Hepatocyte (in vitro differentiated cells): ENCODE measurements around the gene SLC25A45. TPM values are rescaled to one million over a fixed set of nuclear protein-coding genes. Genes with fewer than 3 reads are reported as not detected.

Experiments used
- DNase-seq: peaks from one replicate; pipeline ENCODE4 v3.0.0-alpha.2; 2016; ENCODE audit warnings: low spot score
- H2AFZ ChIP-seq: fragments of 200-600 bp; sonication (generic); 2 replicates; pipeline ENCODE4 v1.6.0; 2016; ENCODE audit warnings: antibody characterized with exemption, mild to moderate bottlenecking
- H3K27ac ChIP-seq: fragments of 200-600 bp; sonication (generic); 2 replicates; pipeline ENCODE4 v1.5.1; 2016; ENCODE audit warnings: mild to moderate bottlenecking
- H3K27me3 ChIP-seq: fragments of 200-600 bp; sonication (generic); 2 replicates; pipeline ENCODE4 v1.6.1; 2016
- H3K36me3 ChIP-seq: fragments of 200-600 bp; sonication (generic); replicated peaks from 2 replicates; pipeline ENCODE4 v1.5.1; 2016; ENCODE audit warnings: low read depth; ENCODE audit not compliant: insufficient read depth
- H3K4me1 ChIP-seq: fragments of 200-600 bp; sonication (generic); 2 replicates; pipeline ENCODE4 v1.5.1; 2016; ENCODE audit warnings: mild to moderate bottlenecking, moderate library complexity; ENCODE audit not compliant: insufficient read depth
- H3K4me2 ChIP-seq: fragments of 200-600 bp; sonication (generic); 2 replicates; pipeline ENCODE4 v1.6.0; 2016
- H3K4me3 ChIP-seq: fragments of 200-600 bp; sonication (generic); 2 replicates; pipeline ENCODE4 v1.5.1; 2016; ENCODE audit warnings: mild to moderate bottlenecking
- H3K79me2 ChIP-seq: fragments of 200-600 bp; sonication (generic); 2 replicates; pipeline ENCODE4 v1.6.0; 2017; ENCODE audit warnings: mild to moderate bottlenecking
- H3K9me2 ChIP-seq: fragments of 200-600 bp; sonication (generic); replicated peaks from 2 replicates; pipeline ENCODE4 v1.6.0; 2017; ENCODE audit warnings: mild to moderate bottlenecking; ENCODE audit not compliant: insufficient read depth
- H3K9me3 ChIP-seq: fragments of 200-600 bp; sonication (generic); 2 replicates; pipeline ENCODE4 v1.5.1; 2016; ENCODE audit warnings: low read depth, mild to moderate bottlenecking
- H4K20me1 ChIP-seq: fragments of 200-600 bp; sonication (generic); 2 replicates; pipeline ENCODE4 v1.6.0; 2016; ENCODE audit warnings: mild to moderate bottlenecking; ENCODE audit not compliant: insufficient read depth, poor library complexity, severe bottlenecking
- CTCF ChIP-seq: fragments of 200-600 bp; sonication (generic); IDR thresholded peaks from 2 replicates; pipeline ENCODE4 v1.5.1; 2016; ENCODE audit warnings: antibody characterized with exemption, mild to moderate bottlenecking; ENCODE audit not compliant: poor library complexity
- EZH2 ChIP-seq: fragments of 200-600 bp; sonication (generic); IDR thresholded peaks from 2 replicates; pipeline ENCODE4 v1.6.1; 2016; ENCODE audit warnings: antibody characterized with exemption, mild to moderate bottlenecking, borderline replicate concordance
- EZH2phosphoT487 ChIP-seq: fragments of 200-600 bp; sonication (generic); IDR thresholded peaks from one replicate; pipeline ENCODE4 v1.6.1; 2018; ENCODE audit warnings: antibody characterized with exemption, mild to moderate bottlenecking, low read depth, moderate library complexity; ENCODE audit not compliant: unreplicated experiment, severe bottlenecking
- WGBS: methylation state at CpG from one replicate; pipeline ENCODE4 v1.1.6; 2016; ENCODE audit warnings: low lambda C conversion rate; ENCODE audit errors: missing lambda C conversion rate; 5-methylcytosine and 5-hydroxymethylcytosine counted together
- polyA plus RNA-seq: library from polyadenylated mRNA; unstranded; fragments of >200 nt; fragmentation: Nextera tagmentation; extraction: Ambion mirVana; gene quantifications from 2 replicates; pipeline ENCODE4 v1.2.1, GENCODE V29; 2016
- total RNA-seq: library from RNA; depleted of rRNA; stranded (reverse); fragments of >200 nt; gene quantifications from 2 replicates; pipeline ENCODE4 v1.2.3, GENCODE V29; 2014

SLC25A45 gene
- total and polyA plus RNA-seq, 2 experiments from 2014 or later, result 8.8 to 13.9 TPM

GRCh38 chr11:65399249-65399648, 16.8 kb upstream of the SLC25A45 start:
- H2AFZ ChIP-seq, result no peak overlapping the region
- WGBS, result 96% methylated on average over 13 of the region's 13 CpGs
- H3K4me3 ChIP-seq, result no peak overlapping the region
- H3K4me1 ChIP-seq, result peaks cover 6% of the 10 kb centered on the region
- no peaks in the 10 kb centered on the region for H3K79me2 ChIP-seq
- no peak overlapping the region for H3K4me2 ChIP-seq
- DNase-seq, result no peak
- no peaks in the 10 kb centered on the region for H4K20me1 ChIP-seq
- TF ChIP-seq EZH2phosphoT487, result no peak
- TF ChIP-seq EZH2, result no peak
- TF ChIP-seq CTCF, result no peak
- H3K27me3 ChIP-seq, result no peaks in the 10 kb centered on the region
- H3K9me3 ChIP-seq, result no peaks in the 10 kb centered on the region
- H3K9me2 ChIP-seq, result no peaks in the 10 kb centered on the region
- no peaks in the 10 kb centered on the region for H3K36me3 ChIP-seq
- no peak overlapping the region for H3K27ac ChIP-seq

- H3K9me3 ChIP-seq, result no peaks in the 10 kb centered on the region
- H4K20me1 ChIP-seq, result no peaks in the 10 kb centered on the region
- no peak overlapping the region for H3K4me3 ChIP-seq
- H3K79me2 ChIP-seq, result no peaks in the 10 kb centered on the region
- DNase-seq, result no peak
- H3K36me3 ChIP-seq, result no peaks in the 10 kb centered on the region
- no peak overlapping the region for H3K27ac ChIP-seq
- no peak overlapping the region for H2AFZ ChIP-seq
- no peaks in the 10 kb centered on the region for H3K9me2 ChIP-seq
- peaks cover 6% of the 10 kb centered on the region for H3K4me1 ChIP-seq
- H3K27me3 ChIP-seq, result no peaks in the 10 kb centered on the region
- no peak overlapping the region for H3K4me2 ChIP-seq
- WGBS, result 90% methylated on average over 16 of the region's 16 CpGs
- TF ChIP-seq EZH2 (no peak), CTCF (no peak), EZH2phosphoT487 (no peak)
Observed at GRCh38 chr11:65398362-65398910, 16.0 kb upstream of the SLC25A45 start.

GRCh38 chr11:65396769-65397745, 14.6 kb upstream of the SLC25A45 start:
- H3K9me3 ChIP-seq, result no peaks in the 10 kb centered on the region
- TF ChIP-seq EZH2, result no peak
- TF ChIP-seq EZH2phosphoT487, result no peak
- no peak for TF ChIP-seq CTCF
- no peaks in the 10 kb centered on the region for H4K20me1 ChIP-seq
- no peak overlapping the region for H3K4me2 ChIP-seq
- 96% methylated on average over 33 of the region's 38 CpGs for WGBS
- H3K36me3 ChIP-seq, result no peaks in the 10 kb centered on the region
- DNase-seq, result no peak
- H3K79me2 ChIP-seq, result peaks cover 4% of the 10 kb centered on the region
- no peaks in the 10 kb centered on the region for H3K9me2 ChIP-seq
- no peak overlapping the region for H2AFZ ChIP-seq
- no peak overlapping the region for H3K27ac ChIP-seq
- no peak overlapping the region for H3K4me3 ChIP-seq
- no peaks in the 10 kb centered on the region for H3K27me3 ChIP-seq
- peaks cover 1% of the 10 kb centered on the region for H3K4me1 ChIP-seq
